ACC112 (cell line): ENCODE measurements around the gene FZD2.
A peak's percentile ranks its signal among the peaks of the same experiment; 100 is the strongest.

ENCODE experiments used
- H2AFZ ChIP-seq: fragments of 200-600 bp; sonication (generic); one replicate; pipeline ENCODE4 v1.6.0; 2017; ENCODE audit warnings: antibody characterized with exemption, low read length; ENCODE audit not compliant: unreplicated experiment
- H3K27ac ChIP-seq: fragments of 200-600 bp; sonication (generic); 2 replicates; pipeline ENCODE4 v1.5.1; 2014; ENCODE audit warnings: low read depth, mild to moderate bottlenecking, antibody characterized with exemption, low read length, moderate library complexity
- H3K27me3 ChIP-seq: fragments of 200-600 bp; sonication (generic); 2 replicates; pipeline ENCODE4 v1.6.1; 2014; ENCODE audit warnings: mild to moderate bottlenecking, antibody characterized with exemption, low read length, moderate library complexity, mixed read lengths; ENCODE audit not compliant: insufficient read depth
- H3K36me3 ChIP-seq: fragments of 200-600 bp; sonication (generic); 2 replicates; pipeline ENCODE4 v1.6.1; 2016; ENCODE audit warnings: mild to moderate bottlenecking, antibody characterized with exemption, low read length, moderate library complexity, mixed read lengths; ENCODE audit not compliant: insufficient read depth
- H3K4me1 ChIP-seq: fragments of 200-600 bp; sonication (generic); one replicate; pipeline ENCODE4 v1.6.1; 2016; ENCODE audit warnings: low read length, mixed read lengths; ENCODE audit not compliant: insufficient read depth, unreplicated experiment, control insufficient read depth
- H3K4me3 ChIP-seq: fragments of 200-600 bp; sonication (generic); 2 replicates; pipeline ENCODE4 v1.5.1; 2014; ENCODE audit warnings: mild to moderate bottlenecking, low read depth, low read length
- H3K79me2 ChIP-seq: fragments of 200-600 bp; sonication (generic); one replicate; pipeline ENCODE4 v1.6.0; 2016; ENCODE audit warnings: low read length; ENCODE audit not compliant: control insufficient read depth, unreplicated experiment, insufficient read depth

Gene FZD2

DNA sequence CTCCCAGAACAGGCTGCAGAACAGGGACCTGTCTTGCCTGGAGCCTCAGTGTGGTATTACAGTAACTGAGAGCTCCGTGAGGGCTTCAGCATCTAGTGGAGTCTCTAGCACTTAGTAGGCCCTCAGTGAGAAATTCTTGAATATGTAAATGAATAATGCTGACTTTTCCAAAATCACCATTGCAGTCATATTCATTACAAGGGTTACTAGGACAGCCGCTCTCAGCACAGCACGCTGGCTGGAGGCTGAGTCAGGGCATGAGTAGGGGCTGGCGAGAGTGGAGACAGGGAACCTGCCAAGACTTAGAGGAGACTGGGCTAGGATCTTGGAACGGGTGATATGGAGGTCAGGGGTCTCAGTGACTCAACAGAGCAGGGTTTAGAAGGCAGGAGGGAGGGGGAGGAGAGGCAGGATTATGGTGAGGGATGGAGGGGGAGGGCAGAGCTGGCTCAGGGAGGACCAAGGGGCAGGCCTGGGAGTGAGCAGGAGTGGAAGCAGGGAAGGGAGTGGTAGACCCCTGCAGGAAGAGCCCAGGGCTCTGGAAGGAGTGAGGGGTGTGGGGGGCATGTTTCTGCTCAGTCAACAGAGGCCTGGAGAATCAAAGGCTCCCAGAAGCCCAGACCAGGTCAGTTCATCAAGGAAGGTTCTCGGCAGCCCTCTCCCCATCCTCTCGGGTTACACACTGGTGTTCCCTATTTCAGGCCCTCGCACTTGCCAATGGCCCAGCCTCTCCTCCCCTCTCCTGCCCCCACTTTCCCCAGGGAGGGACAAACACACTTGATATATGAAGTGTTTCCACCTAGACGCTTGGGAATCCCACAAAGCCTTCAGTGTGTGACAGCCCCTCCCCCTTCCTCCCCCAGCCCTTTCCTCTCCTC is 42.3 kb downstream of the FZD2 start:
- Histone ChIP-seq H3K79me2 (no peaks in the 10 kb centered on the region), H3K27ac (no peak overlapping the region), H2AFZ (peak overlapping the region; percentile 9), H3K4me3 (no peak overlapping the region), H3K36me3 (no peaks in the 10 kb centered on the region), H3K27me3 (no peaks in the 10 kb centered on the region), H3K4me1 (peaks cover 14% of the 10 kb centered on the region)

DNA sequence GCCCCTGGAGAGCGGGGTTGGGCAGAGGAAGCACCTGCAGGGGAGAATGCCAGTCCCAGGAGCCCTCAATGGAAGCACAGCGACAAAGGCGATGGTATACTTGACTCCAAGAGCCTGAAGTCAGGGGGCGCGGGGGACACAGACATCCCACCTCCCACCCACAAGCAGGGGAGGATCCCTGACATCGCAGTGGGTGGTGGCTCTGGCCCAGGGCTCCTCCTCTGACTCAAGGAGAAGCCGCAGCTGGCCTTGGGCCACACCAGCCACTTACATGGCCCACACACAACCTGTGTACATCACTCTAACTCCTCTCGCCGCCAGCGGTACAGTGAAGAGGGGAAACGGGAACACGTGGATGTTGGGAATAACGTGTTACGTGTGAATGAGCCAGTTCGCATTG is 44.3 kb downstream of the FZD2 start:
- H3K4me1 ChIP-seq = peaks cover 14% of the 10 kb centered on the region

DNA sequence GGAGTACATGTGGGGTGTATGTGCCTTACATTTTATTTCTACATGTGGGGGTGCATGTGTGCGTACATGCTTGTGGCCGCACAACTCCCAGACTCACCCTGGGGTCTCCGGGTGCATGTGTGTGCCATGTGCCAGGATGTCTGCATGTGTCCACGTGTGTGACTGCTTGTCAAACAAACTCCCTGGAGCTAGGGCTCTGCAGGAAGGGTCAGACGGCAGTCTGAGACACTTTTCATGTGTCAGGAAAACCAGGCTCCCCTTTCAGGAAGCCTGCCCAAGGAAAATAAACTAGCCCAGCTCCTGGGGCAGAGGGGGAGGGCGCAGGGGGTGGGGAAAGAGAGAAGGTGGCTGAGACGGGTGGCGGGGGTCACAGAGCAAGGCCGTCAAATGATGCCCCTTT is 44.7 kb downstream of the FZD2 start:
- Histone ChIP-seq H3K4me3 (no peak overlapping the region), H3K36me3 (no peaks in the 10 kb centered on the region), H2AFZ (no peak overlapping the region), H3K4me1 (peaks cover 14% of the 10 kb centered on the region), H3K27me3 (no peaks in the 10 kb centered on the region), H3K27ac (no peak overlapping the region), H3K79me2 (no peaks in the 10 kb centered on the region)

More for the DNA sequence above, 44.3 kb downstream of the FZD2 start:
- no peaks in the 10 kb centered on the region for H3K79me2 ChIP-seq
- no peak overlapping the region for H3K27ac ChIP-seq
- H2AFZ ChIP-seq = no peak overlapping the region
- no peaks in the 10 kb centered on the region for H3K36me3 ChIP-seq
- H3K27me3 ChIP-seq = no peaks in the 10 kb centered on the region
- H3K4me3 ChIP-seq = no peak overlapping the region

DNA sequence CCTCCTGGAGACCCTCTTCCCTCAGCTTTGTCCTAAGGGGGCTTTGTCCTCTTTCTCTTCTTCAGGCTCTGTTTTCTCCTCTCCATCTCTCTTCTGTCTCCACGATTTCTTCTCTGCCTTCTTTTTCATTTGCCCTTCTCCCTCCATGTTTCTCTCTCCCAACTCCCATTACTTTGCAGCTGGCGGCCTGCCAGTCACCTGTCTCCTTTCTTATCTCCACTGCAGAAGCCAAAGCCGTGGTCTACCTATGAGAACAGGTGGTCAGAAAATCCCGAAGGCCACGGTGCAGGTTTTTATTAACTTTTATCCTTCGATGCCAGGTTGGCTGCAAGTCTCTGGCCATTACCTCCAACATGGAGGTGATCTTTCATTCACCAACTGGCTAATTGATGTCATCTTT is 45.1 kb downstream of the FZD2 start:
- no peaks in the 10 kb centered on the region for H3K27me3 ChIP-seq
- H3K36me3 ChIP-seq = no peaks in the 10 kb centered on the region
- H3K79me2 ChIP-seq = no peaks in the 10 kb centered on the region
- H3K27ac ChIP-seq = no peak overlapping the region
- peaks cover 14% of the 10 kb centered on the region for H3K4me1 ChIP-seq
- H2AFZ ChIP-seq = no peak overlapping the region
- no peak overlapping the region for H3K4me3 ChIP-seq

DNA sequence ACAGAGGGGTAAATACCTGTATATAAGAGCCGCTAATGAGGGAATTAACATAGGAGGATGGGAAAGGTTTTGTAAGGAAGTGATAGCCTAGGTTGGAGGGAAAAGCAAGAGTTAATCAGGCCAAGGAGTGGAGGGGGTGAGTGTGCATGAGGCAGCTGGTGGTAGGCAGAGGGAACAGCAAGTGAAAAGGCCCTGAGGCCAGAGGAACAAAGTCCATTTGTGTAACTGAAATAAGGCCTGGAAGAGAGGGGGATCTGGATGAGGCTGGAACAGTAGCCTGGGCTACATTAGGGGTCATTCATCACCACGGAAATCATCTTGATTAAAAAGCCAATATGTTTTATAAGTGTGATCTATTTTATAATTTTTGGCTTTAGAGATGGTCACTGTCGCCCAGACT is 45.7 kb downstream of the FZD2 start:
- H3K36me3 ChIP-seq = no peaks in the 10 kb centered on the region
- no peak overlapping the region for H2AFZ ChIP-seq
- no peaks in the 10 kb centered on the region for H3K79me2 ChIP-seq
- peaks cover 14% of the 10 kb centered on the region for H3K4me1 ChIP-seq
- no peak overlapping the region for H3K27ac ChIP-seq
- no peak overlapping the region for H3K4me3 ChIP-seq
- H3K27me3 ChIP-seq = no peaks in the 10 kb centered on the region

DNA sequence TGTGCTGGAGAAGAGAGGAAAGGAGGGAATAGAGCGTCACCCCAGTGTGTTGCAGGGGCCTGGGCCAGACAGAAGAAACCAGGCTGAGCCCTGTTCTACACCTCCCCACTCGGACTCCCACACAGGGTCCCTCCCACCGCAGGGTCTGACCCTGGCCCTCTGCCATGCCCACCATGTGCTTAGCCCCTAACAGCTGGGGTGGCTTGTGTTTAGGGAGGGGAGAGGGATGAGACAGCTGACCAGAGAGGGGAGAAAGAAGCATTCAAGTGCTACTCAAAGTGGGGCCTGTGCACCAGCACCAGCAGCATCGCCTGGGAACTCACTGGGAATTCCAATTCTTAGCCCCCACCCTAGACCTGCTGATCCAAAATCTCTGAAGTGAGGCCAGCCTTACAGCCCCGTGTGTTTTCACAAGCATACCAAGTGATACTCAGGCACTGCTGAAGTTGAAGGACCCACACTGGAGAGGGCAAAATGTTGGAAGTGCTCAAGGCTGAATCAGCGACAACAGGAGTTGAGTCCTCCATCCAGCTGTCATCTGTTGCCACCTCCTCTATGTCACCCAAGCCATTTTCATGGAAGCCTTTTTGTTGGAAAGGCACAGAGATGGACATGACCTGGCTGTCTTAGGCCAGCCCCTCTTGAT is 47.0 kb downstream of the FZD2 start:
- no peaks in the 10 kb centered on the region for H3K27me3 ChIP-seq

DNA sequence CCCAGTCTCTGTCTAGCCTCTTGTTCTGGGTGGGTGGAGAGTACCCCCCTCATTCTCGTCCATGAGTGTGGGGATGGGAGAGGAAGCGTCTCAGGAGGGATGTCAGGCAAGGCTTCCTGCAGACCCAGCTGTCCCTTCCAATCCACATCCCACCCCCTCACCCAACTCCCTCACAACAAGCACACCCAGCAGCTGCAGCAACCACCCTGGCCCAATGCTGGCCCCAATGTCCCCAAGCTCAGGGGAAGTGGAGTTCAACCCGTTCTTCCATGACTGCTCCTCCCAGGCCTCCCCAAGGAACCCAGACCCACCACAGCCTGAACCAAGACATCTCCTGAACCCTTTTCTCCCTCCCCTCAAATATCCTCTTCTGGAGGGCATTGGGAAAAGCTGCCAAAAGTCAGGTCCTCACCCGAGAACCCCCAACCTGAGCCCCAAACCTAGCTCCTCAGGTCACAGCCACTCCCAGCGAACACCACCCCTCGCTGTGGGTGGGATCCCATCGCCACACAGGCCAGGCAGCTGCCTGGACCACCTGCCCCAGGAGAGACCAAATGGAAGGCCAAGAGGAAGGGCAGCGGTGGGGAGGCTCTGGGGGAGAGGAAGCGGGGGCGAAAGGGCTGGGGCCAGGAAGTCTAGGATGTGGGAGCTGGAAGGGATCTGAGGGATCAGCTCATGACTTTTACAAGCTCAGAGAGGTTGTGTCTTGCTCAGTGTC is 47.6 kb downstream of the FZD2 start:
- no peaks in the 10 kb centered on the region for H3K36me3 ChIP-seq
- H3K4me1 ChIP-seq = peaks cover 4% of the 10 kb centered on the region
- no peak overlapping the region for H2AFZ ChIP-seq
- H3K27me3 ChIP-seq = no peaks in the 10 kb centered on the region
- H3K4me3 ChIP-seq = no peak overlapping the region
- H3K79me2 ChIP-seq = no peaks in the 10 kb centered on the region
- no peak overlapping the region for H3K27ac ChIP-seq

More for the DNA sequence above, 47.0 kb downstream of the FZD2 start:
- H3K4me1 ChIP-seq = peaks cover 11% of the 10 kb centered on the region
- H3K36me3 ChIP-seq = no peaks in the 10 kb centered on the region
- H3K4me3 ChIP-seq = no peak overlapping the region
- no peak overlapping the region for H3K27ac ChIP-seq
- no peaks in the 10 kb centered on the region for H3K79me2 ChIP-seq
- H2AFZ ChIP-seq = no peak overlapping the region

DNA sequence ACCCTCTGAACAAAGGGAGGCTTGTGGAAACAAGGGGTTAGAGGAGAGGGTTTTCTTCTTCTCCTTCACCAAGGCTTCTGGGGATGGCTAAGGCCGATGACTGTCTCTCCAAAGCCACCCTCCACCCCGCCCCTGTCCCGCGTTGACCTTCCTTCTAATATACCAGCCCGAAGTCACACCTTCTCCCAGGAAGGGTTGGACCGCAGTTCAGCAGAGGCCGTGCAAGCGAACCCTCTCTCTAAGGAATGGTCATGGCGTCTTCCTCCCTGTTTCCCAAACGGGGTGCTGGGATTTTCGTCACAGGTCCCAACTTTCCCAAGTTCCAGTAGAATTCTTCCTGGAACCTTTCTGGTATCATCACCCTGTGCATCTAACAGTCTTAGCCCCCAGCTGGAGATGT is 49.4 kb downstream of the FZD2 start:
- H3K27ac ChIP-seq = no peak overlapping the region
- no peaks in the 10 kb centered on the region for H3K79me2 ChIP-seq
- no peak overlapping the region for H2AFZ ChIP-seq
- H3K4me3 ChIP-seq = no peak overlapping the region
- H3K27me3 ChIP-seq = no peaks in the 10 kb centered on the region
- no peaks in the 10 kb centered on the region for H3K4me1 ChIP-seq
- H3K36me3 ChIP-seq = no peaks in the 10 kb centered on the region

DNA sequence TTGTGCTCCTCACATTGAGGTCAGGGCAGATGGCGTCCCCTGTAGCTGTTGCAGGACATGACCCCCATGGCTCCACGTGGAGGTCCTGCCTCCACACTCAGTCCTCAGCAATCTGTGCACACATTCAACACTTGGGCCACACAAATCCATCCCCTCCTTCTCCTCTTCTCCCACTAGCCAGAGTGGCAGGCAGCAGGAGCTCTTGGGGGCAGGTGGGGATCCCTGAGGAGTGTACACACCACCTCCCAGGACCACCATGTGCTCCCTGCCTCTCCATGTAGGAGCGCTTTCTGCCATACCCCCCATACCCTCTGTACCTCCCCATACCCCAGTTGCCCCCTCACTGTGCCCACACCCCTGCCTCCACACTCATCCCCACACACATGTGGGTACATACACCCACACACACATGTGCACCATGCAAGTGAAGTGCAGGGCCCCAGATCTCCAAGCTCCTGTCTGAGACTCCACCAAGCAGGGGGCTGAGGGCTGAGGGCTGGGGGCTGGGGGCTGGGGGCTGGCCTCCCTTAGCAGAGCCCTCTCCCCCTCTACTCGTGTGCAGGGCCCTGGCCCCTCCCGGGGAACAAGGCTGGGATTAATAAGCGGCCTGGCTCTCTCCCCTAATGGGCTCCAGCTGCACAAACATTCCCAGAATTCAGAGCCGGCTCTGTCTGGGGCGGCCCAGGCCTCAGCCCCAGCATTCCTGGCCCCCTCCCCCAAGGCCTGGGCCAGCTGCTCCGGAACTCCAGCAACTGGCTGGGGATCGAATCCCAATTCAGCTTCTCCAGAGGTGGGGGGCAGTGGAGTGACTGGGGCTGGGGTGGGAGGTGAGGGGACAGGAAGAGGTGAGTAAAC is 50.8 kb downstream of the FZD2 start:
- Histone ChIP-seq H3K36me3 (no peaks in the 10 kb centered on the region), H2AFZ (no peak overlapping the region), H3K79me2 (no peaks in the 10 kb centered on the region), H3K4me1 (no peaks in the 10 kb centered on the region), H3K4me3 (no peak overlapping the region), H3K27ac (no peak overlapping the region), H3K27me3 (no peaks in the 10 kb centered on the region)

DNA sequence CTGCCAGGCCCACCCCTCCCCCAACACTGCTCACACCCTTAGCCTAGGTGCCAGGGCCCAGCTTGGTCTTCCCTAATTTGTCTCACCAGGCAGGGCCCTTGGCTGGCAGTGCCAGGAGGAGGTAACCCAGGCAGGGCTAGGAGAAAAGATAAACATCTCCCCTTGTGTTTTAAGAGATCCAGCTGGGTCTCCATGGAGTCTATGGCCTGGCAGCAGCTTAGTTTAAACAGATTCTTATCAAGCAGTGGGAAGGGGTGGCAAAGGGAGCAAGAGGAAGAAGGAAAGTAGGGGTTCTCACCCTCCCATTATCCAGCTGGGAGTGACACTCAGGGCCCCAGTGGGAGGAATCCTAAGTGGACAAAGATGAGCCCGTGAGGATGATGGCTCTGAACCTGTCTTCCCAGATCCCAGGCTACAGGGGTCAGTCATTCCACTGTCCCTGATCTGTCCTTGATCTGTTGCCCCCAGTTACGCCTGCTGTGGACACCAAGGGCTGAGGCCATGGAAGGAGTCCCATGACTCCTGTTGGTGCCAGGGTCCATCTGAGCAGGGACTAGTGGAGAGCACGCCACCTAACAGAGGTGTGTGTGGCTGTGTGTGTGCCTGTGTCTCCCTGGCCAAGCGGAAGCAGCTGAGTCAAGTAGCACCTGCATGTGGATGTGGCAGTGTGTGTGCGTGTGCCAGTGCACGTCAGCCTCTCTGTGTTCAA is 51.6 kb downstream of the FZD2 start:
- Histone ChIP-seq H3K79me2 (no peaks in the 10 kb centered on the region), H3K27ac (no peak overlapping the region), H3K36me3 (no peaks in the 10 kb centered on the region), H3K4me1 (no peaks in the 10 kb centered on the region), H2AFZ (no peak overlapping the region), H3K4me3 (no peak overlapping the region), H3K27me3 (no peaks in the 10 kb centered on the region)
